ENCODE measurements around the gene HCFC1R1.

- TF ChIP-seq, protein P1, sequence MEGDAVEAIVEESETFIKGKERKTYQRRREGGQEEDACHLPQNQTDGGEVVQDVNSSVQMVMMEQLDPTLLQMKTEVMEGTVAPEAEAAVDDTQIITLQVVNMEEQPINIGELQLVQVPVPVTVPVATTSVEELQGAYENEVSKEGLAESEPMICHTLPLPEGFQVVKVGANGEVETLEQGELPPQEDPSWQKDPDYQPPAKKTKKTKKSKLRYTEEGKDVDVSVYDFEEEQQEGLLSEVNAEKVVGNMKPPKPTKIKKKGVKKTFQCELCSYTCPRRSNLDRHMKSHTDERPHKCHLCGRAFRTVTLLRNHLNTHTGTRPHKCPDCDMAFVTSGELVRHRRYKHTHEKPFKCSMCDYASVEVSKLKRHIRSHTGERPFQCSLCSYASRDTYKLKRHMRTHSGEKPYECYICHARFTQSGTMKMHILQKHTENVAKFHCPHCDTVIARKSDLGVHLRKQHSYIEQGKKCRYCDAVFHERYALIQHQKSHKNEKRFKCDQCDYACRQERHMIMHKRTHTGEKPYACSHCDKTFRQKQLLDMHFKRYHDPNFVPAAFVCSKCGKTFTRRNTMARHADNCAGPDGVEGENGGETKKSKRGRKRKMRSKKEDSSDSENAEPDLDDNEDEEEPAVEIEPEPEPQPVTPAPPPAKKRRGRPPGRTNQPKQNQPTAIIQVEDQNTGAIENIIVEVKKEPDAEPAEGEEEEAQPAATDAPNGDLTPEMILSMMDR (IDR thresholded peaks at IDR 0.05 in 4 of 5, conservative IDR thresholded peaks at IDR 0.05 in 1 of 5): peak; percentile 79 to 99 (median 83)
- no peak for TF ChIP-seq POLR2A (IDR thresholded peaks at IDR 0.05)
These were observed 40.0 kb downstream of the HCFC1R1 start for GRCh38 chr16:2983706-2984136.

All from gastrocnemius medialis (tissue), 4 donors.